MM.1S (cell line): ENCODE measurements around the gene PLEKHH3.

Experiments used
- CTCF ChIP-seq: fragments of 300-600 bp; sonication (generic); IDR thresholded peaks from 2 replicates; pipeline ENCODE4 v1.5.1; 2016; ENCODE audit warnings: antibody characterized with exemption, low read length, mixed read lengths
- EZH2 ChIP-seq: fragments of 300-600 bp; sonication (generic); optimal IDR thresholded peaks from 2 replicates; pipeline ENCODE3; 2017; ENCODE audit warnings: low read depth, mild to moderate bottlenecking, antibody characterized with exemption, low read length, mixed read lengths

- TF ChIP-seq CTCF (no peak), EZH2 (no peak)
Measured at GRCh38 chr17:42623271-42623670, 53.5 kb downstream of the PLEKHH3 start.
